Measurements from ENCODE around the gene EYA2. TPM values are rescaled to one million over a fixed set of nuclear protein-coding genes. Genes with fewer than 3 reads are reported as not detected.
A peak's percentile ranks its signal among the peaks of the same experiment; 100 is the strongest.

EYA2 gene
- total and polyA plus RNA-seq, 2 of the 4 experiments (the other 2 are of a cell fraction) = 2.3 to 5.4 TPM

DNA sequence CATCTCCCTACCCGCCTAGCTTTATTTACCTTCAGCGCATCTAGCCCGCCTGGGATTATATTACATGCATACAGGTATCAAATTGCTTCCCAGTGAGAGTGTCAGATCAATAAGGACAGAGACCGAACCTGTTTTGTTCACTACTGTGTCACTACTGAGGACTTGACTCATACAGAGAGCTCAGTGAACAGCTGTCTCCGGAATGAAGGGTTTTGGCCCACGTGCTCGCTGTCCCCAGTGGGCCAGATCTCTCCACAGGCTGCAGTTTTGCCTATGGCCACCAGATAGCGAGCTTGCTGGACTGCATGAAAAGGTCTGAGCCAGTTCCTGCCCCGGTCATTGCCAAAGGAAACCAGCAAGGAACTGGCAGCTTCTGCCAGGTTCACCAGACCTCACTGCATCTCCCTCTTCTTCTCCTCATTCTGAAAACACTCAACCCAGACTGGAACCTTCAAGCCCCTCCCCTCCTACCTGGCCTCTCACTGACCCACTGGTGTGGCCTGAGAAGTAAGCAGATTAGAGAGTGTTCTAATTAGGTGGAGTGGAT is 311.0 kb downstream of the EYA2 start:
- H3K9me3 ChIP-seq (ENCODE audit: control insufficient read depth, insufficient read depth, low read length) = no peaks in the 10 kb centered on the region
- peak overlapping the region; percentile 59; the same call in 1 of the 2 replicates for H2AK5ac ChIP-seq (ENCODE audit: low read depth, low read length)
- DNase-seq (peak; percentile 79), ATAC-seq (ENCODE audit: low read depth) (peak; percentile 83)
- no peak overlapping the region for H3K9ac ChIP-seq (ENCODE audit: low read depth, low read length)
- H3K27ac ChIP-seq (ENCODE audit: insufficient read depth, low read length) = no peak overlapping the region
- POLR2A ChIA-PET (ENCODE audit: unreplicated experiment) = no interaction called here
- peak overlapping the region; percentile 75; the same call in 1 of the 2 replicates for H3K4ac ChIP-seq (ENCODE audit: low read depth, low read length)
- no peak overlapping the region for H3K18ac ChIP-seq (ENCODE audit: low read depth, low read length)
- CTCF ChIA-PET = interaction anchor here (0.6 to 1.9 kb wide), 7 partner anchors 9 to 450 kb away, joined by 3 to 17 read pairs (median 3); no protein-coding TSS in a partner anchor
- no peaks in the 10 kb centered on the region for H3K27me3 ChIP-seq (ENCODE audit: control insufficient read depth, insufficient read depth, low read length)
- H2BK5ac ChIP-seq (ENCODE audit: low read depth, low read length, poor library complexity, severe bottlenecking) = no peak overlapping the region
- no peak overlapping the region; the same call in 2 of the 3 replicates for H2BK15ac ChIP-seq (ENCODE audit: low read depth, low read length)
- in situ Hi-C loops (cut with MboI; ENCODE audit: low sequenced_read_pairs) = loop anchor here (10.0 kb wide), 1 partner anchor 451 kb away; no protein-coding TSS in a partner anchor
- H3K4me1 ChIP-seq (ENCODE audit: control insufficient read depth, insufficient read depth, low read length) = peaks cover 2% of the 10 kb centered on the region; the same call in 1 of the 2 replicates
- H2BK120ac ChIP-seq (ENCODE audit: low read depth, low read length) = peak overlapping the region; percentile 14; the same call in 1 of the 2 replicates
- peak overlapping the region; percentile 7 for H2AK9ac ChIP-seq (replicated peaks; ENCODE audit: low read depth, low read length, poor library complexity)
- peak overlapping the region; percentile 66 for H4K91ac ChIP-seq (ENCODE audit: insufficient read depth, low read depth, low read length)
- 0 out of 2 replicates have a peak overlapping the region, but pooled peaks have one; percentile 4 for H4K5ac ChIP-seq (ENCODE audit: low read depth, low read length)
- H3K9me1 ChIP-seq (ENCODE audit: insufficient read depth, low read length) = peaks cover 27% of the 10 kb centered on the region; the same call in 1 of the 2 replicates
- H3K14ac ChIP-seq (replicated peaks; ENCODE audit: low read depth, low read length) = peak overlapping the region; percentile 31; the same call in 1 of the 2 replicates
- H2AFZ ChIP-seq (replicated peaks; ENCODE audit: low read length, poor library complexity) = peak overlapping the region; percentile 68
- H3K23ac ChIP-seq (ENCODE audit: low read depth, low read length) = peak overlapping the region; percentile 29; the same call in 1 of the 2 replicates
- WGBS, 2 experiments (ENCODE audit: extremely low coverage in 2 of 2, insufficient read length in 1 of 2) = 71% methylated on average over 7 of the region's 9 CpGs; no CpG with 5 or more reads in 1 of the 2 experiments
- peaks cover 18% of the 10 kb centered on the region for H3K36me3 ChIP-seq (ENCODE audit: control insufficient read depth, insufficient read depth, low read length)
- dilution Hi-C loops (cut with HindIII; ENCODE audit: low sequenced_read_pairs, unreplicated experiment) = no loop called here
- peak overlapping the region; percentile 63; the same call in 1 of the 2 replicates for H2BK20ac ChIP-seq (ENCODE audit: low read depth, low read length)
- no peak overlapping the region for H3K4me3 ChIP-seq (ENCODE audit: insufficient read depth, low read depth, low read length)
- BruUV-seq (replicated peaks) = no TSS peak
- H3K79me1 ChIP-seq (ENCODE audit: low read depth in 1 of 2, low read length in 2 of 2) = peaks cover 0 to 19% of the 10 kb centered on the region in 2 experiments; a peak in 2 of 4 replicates
- no peaks in the 10 kb centered on the region; the same call in none of the 2 replicates for H4K20me1 ChIP-seq (ENCODE audit: insufficient read depth, low read length)
- H4K8ac ChIP-seq (ENCODE audit: low read depth in 2 of 2, low read length in 2 of 2) = peak overlapping the region in 1 of 2 experiments; percentile 62; a peak in 1 of 4 replicates
- intact Hi-C loops (cut with micrococcal nuclease) = loop anchor here (2.0 kb wide), 2 partner anchors 297 to 415 kb away; no protein-coding TSS in a partner anchor
- no peak overlapping the region for H3K56ac ChIP-seq (ENCODE audit: extremely low read depth, insufficient read depth, low read length)
- H3K4me2 ChIP-seq (ENCODE audit: low read depth, low read length) = no peak overlapping the region
- TF ChIP-seq RFX5 (IDR thresholded peaks at IDR 0.05; ENCODE audit: low read depth, low read length) (no peak), MXI1 (IDR thresholded peaks at IDR 0.05; ENCODE audit: borderline replicate concordance, low read depth, low read length) (no peak; the same call in 1 of the 2 replicates), SMC3 (IDR thresholded peaks at IDR 0.05; ENCODE audit: low read depth, low read length) (peak; percentile 58), MAFK (IDR thresholded peaks at IDR 0.05; ENCODE audit: low read depth, low read length) (no peak), CHD1 (IDR thresholded peaks at IDR 0.05; ENCODE audit: low read depth, low read length) (no peak), RCOR1 (IDR thresholded peaks at IDR 0.05; ENCODE audit: insufficient replicate concordance, low read length) (no peak), POLR2A (IDR thresholded peaks at IDR 0.05; ENCODE audit: low read depth, low read length) (no peak), RAD21 (IDR thresholded peaks at IDR 0.05; ENCODE audit: low read length) (peak; percentile 65), CEBPB (IDR thresholded peaks at IDR 0.05; ENCODE audit: low read depth, low read length) (no peak), BHLHE40 (IDR thresholded peaks at IDR 0.05; ENCODE audit: low read depth, low read length) (no peak), NFE2L2 (IDR thresholded peaks at IDR 0.05; ENCODE audit: low read depth, low read length) (no peak)
- TF ChIP-seq, protein P1, sequence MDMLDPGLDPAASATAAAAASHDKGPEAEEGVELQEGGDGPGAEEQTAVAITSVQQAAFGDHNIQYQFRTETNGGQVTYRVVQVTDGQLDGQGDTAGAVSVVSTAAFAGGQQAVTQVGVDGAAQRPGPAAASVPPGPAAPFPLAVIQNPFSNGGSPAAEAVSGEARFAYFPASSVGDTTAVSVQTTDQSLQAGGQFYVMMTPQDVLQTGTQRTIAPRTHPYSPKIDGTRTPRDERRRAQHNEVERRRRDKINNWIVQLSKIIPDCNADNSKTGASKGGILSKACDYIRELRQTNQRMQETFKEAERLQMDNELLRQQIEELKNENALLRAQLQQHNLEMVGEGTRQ (IDR thresholded peaks at IDR 0.05; ENCODE audit: low read depth, low read length) = peak; percentile 72
- TF ChIP-seq, protein P2, sequence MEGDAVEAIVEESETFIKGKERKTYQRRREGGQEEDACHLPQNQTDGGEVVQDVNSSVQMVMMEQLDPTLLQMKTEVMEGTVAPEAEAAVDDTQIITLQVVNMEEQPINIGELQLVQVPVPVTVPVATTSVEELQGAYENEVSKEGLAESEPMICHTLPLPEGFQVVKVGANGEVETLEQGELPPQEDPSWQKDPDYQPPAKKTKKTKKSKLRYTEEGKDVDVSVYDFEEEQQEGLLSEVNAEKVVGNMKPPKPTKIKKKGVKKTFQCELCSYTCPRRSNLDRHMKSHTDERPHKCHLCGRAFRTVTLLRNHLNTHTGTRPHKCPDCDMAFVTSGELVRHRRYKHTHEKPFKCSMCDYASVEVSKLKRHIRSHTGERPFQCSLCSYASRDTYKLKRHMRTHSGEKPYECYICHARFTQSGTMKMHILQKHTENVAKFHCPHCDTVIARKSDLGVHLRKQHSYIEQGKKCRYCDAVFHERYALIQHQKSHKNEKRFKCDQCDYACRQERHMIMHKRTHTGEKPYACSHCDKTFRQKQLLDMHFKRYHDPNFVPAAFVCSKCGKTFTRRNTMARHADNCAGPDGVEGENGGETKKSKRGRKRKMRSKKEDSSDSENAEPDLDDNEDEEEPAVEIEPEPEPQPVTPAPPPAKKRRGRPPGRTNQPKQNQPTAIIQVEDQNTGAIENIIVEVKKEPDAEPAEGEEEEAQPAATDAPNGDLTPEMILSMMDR (conservative IDR thresholded peaks at IDR 0.05; ENCODE audit: low read depth, low read length) = peak; percentile 63
- TF ChIP-seq, protein P3, sequence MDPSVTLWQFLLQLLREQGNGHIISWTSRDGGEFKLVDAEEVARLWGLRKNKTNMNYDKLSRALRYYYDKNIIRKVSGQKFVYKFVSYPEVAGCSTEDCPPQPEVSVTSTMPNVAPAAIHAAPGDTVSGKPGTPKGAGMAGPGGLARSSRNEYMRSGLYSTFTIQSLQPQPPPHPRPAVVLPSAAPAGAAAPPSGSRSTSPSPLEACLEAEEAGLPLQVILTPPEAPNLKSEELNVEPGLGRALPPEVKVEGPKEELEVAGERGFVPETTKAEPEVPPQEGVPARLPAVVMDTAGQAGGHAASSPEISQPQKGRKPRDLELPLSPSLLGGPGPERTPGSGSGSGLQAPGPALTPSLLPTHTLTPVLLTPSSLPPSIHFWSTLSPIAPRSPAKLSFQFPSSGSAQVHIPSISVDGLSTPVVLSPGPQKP (IDR thresholded peaks at IDR 0.05; ENCODE audit: borderline replicate concordance, low read depth, low read length) = no peak

All from IMR-90 (cell line).